HCT116 (cell line): Measurements from ENCODE around the gene LPO. TPM values are rescaled to one million over a fixed set of nuclear protein-coding genes. Genes with fewer than 3 reads are reported as not detected.

Experiments used
- ATAC-seq: fragments of 200-7000 bp; cut with Tn5 transposase; 2 replicates; pipeline ENCODE4 v1.9.1; 2020; ENCODE audit warnings: mild to moderate bottlenecking, moderate library complexity
- BruUV-seq: library from RNA; stranded (reverse); fragments of 400-500 nt; replicated peaks from 2 replicates; lab custom pipeline; 2021; lab: Mats Ljungman, UMichigan
- CTCF ChIA-PET: fragments of 300-600 bp; sonication (Branson Sonifier 250); formaldehyde crosslinking; loops from one replicate; lab custom pipeline; 2021; ENCODE audit warnings: antibody characterized with exemption; lab: Charles Lee
- POLR2A ChIA-PET: fragments of 300-600, 350-600 bp; sonication (Branson Sonifier 250); formaldehyde crosslinking; loops from one replicate; lab custom pipeline; 2021; ENCODE audit warnings: antibody characterized with exemption; lab: Charles Lee
- RAD21 ChIA-PET, 2 experiments: fragments of 300-600 bp; sonication (Branson Sonifier 250); formaldehyde crosslinking; loops; one replicate each; lab custom pipeline; 2023; ENCODE audit warnings: low total read pairs in 2 of 2; ENCODE audit not compliant: uncharacterized antibody in 2 of 2, unreplicated experiment in 2 of 2, low non-redundant PET in 1 of 2; lab: Charles Lee
- DNase-seq: peaks from one replicate; pipeline ENCODE4 v3.0.0-alpha.2; 2010; ENCODE audit warnings: low read depth, low spot score
- H2AFZ ChIP-seq: fragments of 200-600 bp; shearing (Covaris generic), sonication (generic); 2 replicates; pipeline ENCODE4 v1.6.1; 2017; ENCODE audit warnings: low read depth, mixed run types, mixed read lengths, antibody characterized with exemption, low read length; ENCODE audit not compliant: poor library complexity, severe bottlenecking
- H3K27ac ChIP-seq: 2 replicates; pipeline ENCODE4 v1.5.1; 2012; ENCODE audit warnings: low read depth, low read length
- H3K27me3 ChIP-seq: fragments of 200-600 bp; sonication (generic); 2 replicates; pipeline ENCODE4 v1.6.1; 2016; ENCODE audit warnings: mixed run types, low read length, mixed read lengths; ENCODE audit not compliant: insufficient read depth
- H3K36me3 ChIP-seq, 2 experiments: fragments of 200-500 bp in 1 of 2; fragments of 200-600 bp in 1 of 2; sonication (Bioruptor generic) in 1 of 2; sonication (generic) in 1 of 2; 2 replicates each; pipeline versions ENCODE4 v1.5.1 to v1.6.1; 2014 to 2016; ENCODE audit warnings: low read length in 2 of 2, inconsistent platforms in 1 of 2, mixed read lengths in 1 of 2, mixed run types in 1 of 2; ENCODE audit not compliant: insufficient read depth in 2 of 2, control insufficient read depth in 1 of 2
- H3K4me1 ChIP-seq, 2 experiments: fragments of 200-600 bp in 1 of 2; sonication (generic) in 1 of 2; 2 replicates each; pipeline versions ENCODE4 v1.5.1 to v1.6.1; 2012 to 2017; ENCODE audit warnings: low read length in 2 of 2, inconsistent platforms in 1 of 2, mild to moderate bottlenecking in 1 of 2, mixed read lengths in 1 of 2, mixed run types in 1 of 2, moderate library complexity in 1 of 2; ENCODE audit not compliant: insufficient read depth in 2 of 2, control insufficient read depth in 1 of 2
- H3K4me2 ChIP-seq: fragments of 200-600 bp; sonication (generic); 2 replicates; pipeline ENCODE4 v1.6.1; 2017; ENCODE audit warnings: mixed run types, low read length, mixed read lengths
- H3K4me3 ChIP-seq, 2 experiments: fragments of 200-600 bp in 1 of 2; sonication (generic) in 1 of 2; replicated peaks in 1 of 2; 2 replicates each; pipeline ENCODE4 v1.5.1; 2011 to 2016; ENCODE audit warnings: low read length in 2 of 2, control low read depth in 1 of 2, low read depth in 1 of 2, mild to moderate bottlenecking in 1 of 2, mixed read lengths in 1 of 2, mixed run types in 1 of 2
- H3K79me2 ChIP-seq: fragments of 200-600 bp; sonication (generic); 2 replicates; pipeline ENCODE4 v1.6.1; 2017; ENCODE audit warnings: mild to moderate bottlenecking, mixed run types, low read length, moderate library complexity, mixed read lengths; ENCODE audit not compliant: insufficient read depth
- H3K9ac ChIP-seq: fragments of 200-600 bp; sonication (generic); 2 replicates; pipeline ENCODE4 v1.6.1; 2016; ENCODE audit warnings: low read length, mixed read lengths
- H3K9me2 ChIP-seq: fragments of 200-600 bp; sonication (generic), shearing (Covaris generic); 2 replicates; pipeline ENCODE4 v1.6.1; 2017; ENCODE audit warnings: mixed run types, mild to moderate bottlenecking, moderate library complexity; ENCODE audit not compliant: insufficient read depth
- H3K9me3 ChIP-seq, 2 experiments: fragments of 200-500 bp in 1 of 2; fragments of 200-600 bp in 1 of 2; sonication (Bioruptor generic) in 1 of 2; sonication (generic) in 1 of 2; 2 replicates each; pipeline ENCODE4 v1.6.1; 2014 to 2017; ENCODE audit warnings: low read length in 2 of 2, mixed read lengths in 2 of 2, inconsistent platforms in 1 of 2, low read depth in 1 of 2, mild to moderate bottlenecking in 1 of 2, mixed run types in 1 of 2, moderate library complexity in 1 of 2; ENCODE audit not compliant: control insufficient read depth in 1 of 2, insufficient read depth in 1 of 2
- H4K20me1 ChIP-seq: fragments of 200-600 bp; sonication (generic), shearing (Covaris generic); 2 replicates; pipeline ENCODE4 v1.6.1; 2017; ENCODE audit warnings: mixed run types, mild to moderate bottlenecking, moderate library complexity; ENCODE audit not compliant: insufficient read depth
- CEBPB ChIP-seq: IDR thresholded peaks from 2 replicates; pipeline ENCODE4 v1.6.1; 2012; ENCODE audit warnings: low read depth
- EZH2phosphoT487 ChIP-seq: fragments of 200-600 bp; IDR thresholded peaks from 2 replicates; pipeline ENCODE4 v1.6.1; 2018; ENCODE audit warnings: antibody characterized with exemption, borderline replicate concordance
- FOSL1 ChIP-seq: IDR thresholded peaks from 2 replicates; pipeline ENCODE4 v1.6.1; 2012; ENCODE audit warnings: low read depth
- ZNF274 ChIP-seq: fragments of 200-500 bp; sonication (Bioruptor generic); IDR thresholded peaks from 2 replicates; pipeline ENCODE4 v1.6.1; 2014; ENCODE audit warnings: mild to moderate bottlenecking, low read depth, low read length, inconsistent platforms
- intact Hi-C: fragments of 100-400 bp; cut with micrococcal nuclease; formaldehyde crosslinking; loops from 2 replicates; pipeline ENCODE4 v1.10.0; 2022
- total RNA-seq: library from RNA; stranded (reverse); gene quantifications from one replicate; pipeline ENCODE4 v1.2.1, GENCODE V29; 2021; ENCODE audit not compliant: unreplicated experiment
- TF ChIP-seq, protein P1 (sequence below): IDR thresholded peaks from 2 replicates; pipeline ENCODE4 v1.6.1; 2012; ENCODE audit warnings: low read depth
- TF ChIP-seq, protein P2 (sequence below): IDR thresholded peaks from 2 replicates; pipeline ENCODE4 v1.6.1; 2011; ENCODE audit warnings: mild to moderate bottlenecking, low read length, moderate library complexity; ENCODE audit not compliant: insufficient replicate concordance; ENCODE audit errors: extremely low read depth

LPO gene
- total RNA-seq, 1 experiment from 2014 or later, result not detected

DNA sequence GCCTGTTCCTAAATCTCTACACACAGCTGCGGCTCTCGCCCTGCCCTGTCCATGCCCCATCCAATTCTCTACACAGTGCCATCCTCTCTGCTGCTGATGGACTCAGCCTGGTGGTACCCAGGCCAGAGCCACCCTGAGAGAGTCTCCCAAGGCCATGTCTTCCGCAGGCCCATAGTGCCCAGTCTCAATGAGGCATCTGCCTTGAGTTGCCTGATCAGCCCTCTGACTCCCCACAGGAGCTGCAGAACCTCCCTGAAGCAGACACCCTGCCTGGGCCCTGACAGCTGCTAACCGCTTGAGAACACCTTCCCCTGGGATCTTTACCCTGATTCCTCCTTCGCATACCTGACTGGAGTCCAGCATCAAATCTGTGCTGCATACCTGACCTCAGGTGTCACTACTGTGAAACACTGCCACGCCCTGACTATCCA, 76.9 kb downstream of the LPO start (continued):
- TF ChIP-seq, protein P1, sequence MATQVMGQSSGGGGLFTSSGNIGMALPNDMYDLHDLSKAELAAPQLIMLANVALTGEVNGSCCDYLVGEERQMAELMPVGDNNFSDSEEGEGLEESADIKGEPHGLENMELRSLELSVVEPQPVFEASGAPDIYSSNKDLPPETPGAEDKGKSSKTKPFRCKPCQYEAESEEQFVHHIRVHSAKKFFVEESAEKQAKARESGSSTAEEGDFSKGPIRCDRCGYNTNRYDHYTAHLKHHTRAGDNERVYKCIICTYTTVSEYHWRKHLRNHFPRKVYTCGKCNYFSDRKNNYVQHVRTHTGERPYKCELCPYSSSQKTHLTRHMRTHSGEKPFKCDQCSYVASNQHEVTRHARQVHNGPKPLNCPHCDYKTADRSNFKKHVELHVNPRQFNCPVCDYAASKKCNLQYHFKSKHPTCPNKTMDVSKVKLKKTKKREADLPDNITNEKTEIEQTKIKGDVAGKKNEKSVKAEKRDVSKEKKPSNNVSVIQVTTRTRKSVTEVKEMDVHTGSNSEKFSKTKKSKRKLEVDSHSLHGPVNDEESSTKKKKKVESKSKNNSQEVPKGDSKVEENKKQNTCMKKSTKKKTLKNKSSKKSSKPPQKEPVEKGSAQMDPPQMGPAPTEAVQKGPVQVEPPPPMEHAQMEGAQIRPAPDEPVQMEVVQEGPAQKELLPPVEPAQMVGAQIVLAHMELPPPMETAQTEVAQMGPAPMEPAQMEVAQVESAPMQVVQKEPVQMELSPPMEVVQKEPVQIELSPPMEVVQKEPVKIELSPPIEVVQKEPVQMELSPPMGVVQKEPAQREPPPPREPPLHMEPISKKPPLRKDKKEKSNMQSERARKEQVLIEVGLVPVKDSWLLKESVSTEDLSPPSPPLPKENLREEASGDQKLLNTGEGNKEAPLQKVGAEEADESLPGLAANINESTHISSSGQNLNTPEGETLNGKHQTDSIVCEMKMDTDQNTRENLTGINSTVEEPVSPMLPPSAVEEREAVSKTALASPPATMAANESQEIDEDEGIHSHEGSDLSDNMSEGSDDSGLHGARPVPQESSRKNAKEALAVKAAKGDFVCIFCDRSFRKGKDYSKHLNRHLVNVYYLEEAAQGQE, result no peak

DNA sequence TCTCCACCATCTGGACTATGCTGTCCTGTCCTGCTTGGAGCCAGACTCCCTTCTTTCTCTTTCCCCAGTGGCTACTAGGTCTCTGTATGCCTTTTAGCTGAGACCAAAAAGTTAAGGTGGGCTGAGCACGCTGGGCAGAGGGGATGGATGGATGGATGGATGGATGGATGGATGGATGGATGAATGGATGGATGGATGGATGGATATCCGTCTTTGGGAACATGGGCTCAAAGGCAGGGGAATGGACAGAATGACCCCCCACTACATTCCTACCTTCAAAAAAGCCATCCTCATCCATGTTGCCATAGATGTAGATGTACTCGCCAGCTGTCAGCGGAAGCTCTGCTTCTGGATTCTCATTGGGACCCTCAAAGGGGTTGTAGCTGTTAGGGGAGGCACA, 77.4 kb downstream of the LPO start:
- BruUV-seq, result no TSS peak

More for the DNA sequence above, 77.4 kb downstream of the LPO start:
- Histone ChIP-seq H3K9ac (no peak overlapping the region), H3K36me3 (no peaks in the 10 kb centered on the region), H3K4me1 (peaks cover 8 to 13% of the 10 kb centered on the region in 2 experiments; a peak in 3 of 4 replicates), H3K9me2 (no peaks in the 10 kb centered on the region), H3K4me3 (no peak overlapping the region), H3K27me3 (no peaks in the 10 kb centered on the region), H3K4me2 (peak overlapping the region; percentile 31), H3K27ac (no peak overlapping the region)
- ChIA-PET CTCF (interaction anchor here (1.3 to 7.6 kb wide), 2 partner anchors 36 to 132 kb away, joined by 4 to 124 read pairs; partner anchors contain the start of gene SUPT4H1), RAD21 (no interaction called here)
- intact Hi-C loops, result loop anchor here (5.0 to 10.0 kb wide), 2 partner anchors 202 to 689 kb away; no protein-coding TSS in a partner anchor
- DNase-seq, result no peak
- TF ChIP-seq ZNF274, result no peak
- no peak for TF ChIP-seq EZH2phosphoT487
- no peak for TF ChIP-seq FOSL1
- no peak for TF ChIP-seq CEBPB
- TF ChIP-seq, protein P2, sequence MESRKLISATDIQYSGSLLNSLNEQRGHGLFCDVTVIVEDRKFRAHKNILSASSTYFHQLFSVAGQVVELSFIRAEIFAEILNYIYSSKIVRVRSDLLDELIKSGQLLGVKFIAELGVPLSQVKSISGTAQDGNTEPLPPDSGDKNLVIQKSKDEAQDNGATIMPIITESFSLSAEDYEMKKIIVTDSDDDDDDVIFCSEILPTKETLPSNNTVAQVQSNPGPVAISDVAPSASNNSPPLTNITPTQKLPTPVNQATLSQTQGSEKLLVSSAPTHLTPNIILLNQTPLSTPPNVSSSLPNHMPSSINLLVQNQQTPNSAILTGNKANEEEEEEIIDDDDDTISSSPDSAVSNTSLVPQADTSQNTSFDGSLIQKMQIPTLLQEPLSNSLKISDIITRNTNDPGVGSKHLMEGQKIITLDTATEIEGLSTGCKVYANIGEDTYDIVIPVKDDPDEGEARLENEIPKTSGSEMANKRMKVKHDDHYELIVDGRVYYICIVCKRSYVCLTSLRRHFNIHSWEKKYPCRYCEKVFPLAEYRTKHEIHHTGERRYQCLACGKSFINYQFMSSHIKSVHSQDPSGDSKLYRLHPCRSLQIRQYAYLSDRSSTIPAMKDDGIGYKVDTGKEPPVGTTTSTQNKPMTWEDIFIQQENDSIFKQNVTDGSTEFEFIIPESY, result no peak
- TF ChIP-seq, all 23 proteins: peak for 0
- H3K79me2 ChIP-seq, result no peaks in the 10 kb centered on the region
- no peaks in the 10 kb centered on the region for H3K9me3 ChIP-seq
- no peak overlapping the region for H2AFZ ChIP-seq
- no peak for ATAC-seq
- no peaks in the 10 kb centered on the region for H4K20me1 ChIP-seq
- POLR2A ChIA-PET, result interaction anchor here (1.4 kb wide), 1 partner anchor 315 kb away, joined by 3 read pairs; no protein-coding TSS in a partner anchor
